A549 treated with DMSO at 1 μM for 4 hours (cell line): Measurements from ENCODE around the gene ATP6V0A4. TPM values are rescaled to one million over a fixed set of nuclear protein-coding genes. Genes with fewer than 3 reads are reported as not detected.

ENCODE experiments used
- total RNA-seq: library from RNA; stranded (reverse); fragments of 200-300 nt; extraction: Qiagen RNA extraction; gene quantifications from 5 replicates; pipeline ENCODE4 v1.2.3, GENCODE V29; 2022; ENCODE audit warnings: low read depth

The ATP6V0A4 gene
- 0.13 to 0.29 TPM (median 0.22 TPM) in 5 replicates for total RNA-seq

GRCh38 chr7:138797715-138798320 is at the start of gene ATP6V0A4, which contains the start of gene TMEM213:
Gene ATP6V0A4, minus strand, starts transcription at chr7:138798196. Its CDS starts 26,949 bp downstream, at chr7:138771247.
Gene TMEM213, plus strand, starts transcription at chr7:138797994. Its CDS starts 111 bp downstream, at chr7:138798105.

GRCh38 chr7:138700857-138701536 is 97.0 kb downstream of the ATP6V0A4 start, which contains the start of gene SVOPL:
Gene SVOPL, minus strand, starts transcription at chr7:138701362. Its CDS starts 22,317 bp downstream, at chr7:138679045.

Other genes starting within 250 kb of the ATP6V0A4 start
- gene SVOPL, start 96.8 kb downstream of the ATP6V0A4 start, total RNA-seq = not detected in 5 replicates
- gene TMEM213, start 202 bp downstream of the ATP6V0A4 start, total RNA-seq = not detected in 5 replicates
- 6.8 to 9.2 TPM (median 8.1 TPM) in 5 replicates for gene KIAA1549, start 183.2 kb upstream of the ATP6V0A4 start, total RNA-seq
- gene ZC3HAV1L, start 237.8 kb upstream of the ATP6V0A4 start, total RNA-seq = 5.6 to 10.7 TPM (median 8.9 TPM) in 5 replicates